HPDE6-E6E7 (cell line): ENCODE data around the gene SLC25A26.

Source experiments
- DNase-seq: peaks from one replicate; pipeline ENCODE4 v3.0.0; 2011; ENCODE audit warnings: missing footprints; ENCODE audit errors: extremely low spot score

The SLC25A26 gene

GRCh38 chr3:66371432-66371831 lies 150.6 kb downstream of the SLC25A26 start:
- no peak for DNase-seq

DNA sequence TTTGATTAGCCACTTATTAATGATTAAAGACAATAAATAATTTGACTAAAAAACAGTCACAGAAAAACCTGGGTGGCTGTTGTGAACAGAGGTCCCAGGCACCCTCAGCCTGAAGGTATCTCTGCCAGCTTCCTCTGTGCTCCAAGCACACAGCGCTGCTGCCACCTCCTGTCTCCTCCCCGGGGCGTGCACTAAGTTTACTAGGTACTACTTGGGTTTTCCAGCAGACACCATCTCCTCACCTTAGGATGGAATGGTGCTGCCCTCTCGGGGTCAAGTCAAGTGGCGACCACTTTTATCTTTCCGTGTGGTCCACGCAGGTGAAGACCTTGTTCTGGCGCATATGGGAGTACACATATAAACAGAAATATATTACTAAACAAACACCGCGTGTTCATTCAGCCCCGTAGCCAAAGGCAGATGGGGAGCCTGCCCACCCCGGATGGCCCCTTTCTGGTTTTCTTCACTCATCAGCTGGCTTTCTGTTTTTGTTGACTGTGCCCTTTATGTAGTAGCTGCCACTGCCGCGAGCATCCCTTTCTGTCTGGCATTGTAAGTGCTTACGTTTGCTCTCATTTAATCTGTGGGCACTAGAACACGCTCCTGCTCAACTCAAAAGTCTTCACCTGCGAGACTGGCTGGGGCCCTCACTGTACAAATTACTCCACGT lies 152.0 kb downstream of the SLC25A26 start:
- DNase-seq = no peak

GRCh38 chr3:66376568-66376967 lies 155.8 kb downstream of the SLC25A26 start:
- no peak for DNase-seq

GRCh38 chr3:66377800-66378199 lies 157.0 kb downstream of the SLC25A26 start:
- no peak for DNase-seq

DNA sequence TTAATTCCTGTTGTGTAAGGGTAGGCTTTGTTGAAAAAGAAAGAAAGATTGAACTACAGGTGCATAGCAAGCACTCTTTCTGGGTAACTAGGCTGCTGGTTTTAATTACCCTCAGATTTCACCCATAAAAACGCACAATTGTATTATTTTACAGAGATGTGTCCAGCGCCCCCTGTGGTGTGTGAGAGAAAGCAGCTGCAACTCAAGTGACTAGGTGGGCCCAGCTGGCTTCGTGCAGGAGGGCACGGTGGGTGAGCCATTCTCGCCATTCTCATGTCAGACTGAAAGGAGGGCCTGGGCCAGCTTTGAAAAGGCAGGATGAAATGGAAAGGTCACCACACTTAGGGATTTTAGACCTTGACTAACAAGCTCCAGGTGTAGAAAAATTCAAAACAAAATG lies 157.5 kb downstream of the SLC25A26 start:
- no peak for DNase-seq

- no peak for DNase-seq
Measured at GRCh38 chr3:66379565-66379964, 158.8 kb downstream of the SLC25A26 start.

- no peak for DNase-seq
Measured at GRCh38 chr3:66380200-66380932, 159.6 kb downstream of the SLC25A26 start.

DNA sequence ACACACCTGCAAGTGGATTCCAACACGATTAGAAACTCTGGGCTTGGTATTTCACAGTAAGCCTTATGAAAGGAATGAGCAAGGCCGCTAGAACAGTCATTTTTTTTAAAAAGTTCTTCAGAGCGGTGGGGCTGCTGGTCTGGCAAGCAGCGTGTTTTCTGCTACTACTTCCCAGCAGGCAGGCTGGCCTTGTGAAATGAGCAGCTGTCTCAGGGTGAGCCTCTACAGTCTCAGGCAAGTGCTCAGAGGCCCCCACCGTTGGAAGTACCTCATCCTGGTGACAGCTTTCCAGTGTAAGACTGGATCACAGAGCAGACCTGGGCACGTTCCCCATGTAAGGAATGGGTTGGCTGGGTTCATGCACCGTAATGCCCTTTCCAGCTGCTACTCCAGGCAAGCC lies 160.8 kb downstream of the SLC25A26 start:
- no peak for DNase-seq

DNA sequence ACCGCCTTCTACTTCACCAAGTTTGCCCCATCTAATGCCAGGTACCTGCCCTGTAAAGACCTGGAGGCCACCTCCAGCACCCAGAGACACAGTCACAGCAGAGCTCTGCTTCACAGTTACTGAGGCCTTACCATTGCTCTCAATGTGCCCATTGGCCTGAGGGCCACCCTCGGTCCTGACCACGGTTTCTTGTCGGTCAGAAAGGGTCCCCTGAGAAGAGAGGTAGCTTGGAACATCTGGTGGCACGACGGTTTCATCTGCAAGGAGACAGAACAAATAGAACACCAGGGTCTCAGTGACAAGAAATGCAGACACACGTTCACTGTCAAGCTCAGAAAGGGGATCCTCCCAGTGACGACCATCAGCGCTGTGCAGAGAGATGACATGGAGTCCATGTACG lies 161.3 kb downstream of the SLC25A26 start:
- no peak for DNase-seq

- DNase-seq = no peak
Measured at GRCh38 chr3:66383023-66383422, 162.2 kb downstream of the SLC25A26 start.

- DNase-seq = no peak
Measured at GRCh38 chr3:66383998-66384745, 163.4 kb downstream of the SLC25A26 start.

GRCh38 chr3:66385066-66385465 lies 164.3 kb downstream of the SLC25A26 start:
- DNase-seq = no peak

DNA sequence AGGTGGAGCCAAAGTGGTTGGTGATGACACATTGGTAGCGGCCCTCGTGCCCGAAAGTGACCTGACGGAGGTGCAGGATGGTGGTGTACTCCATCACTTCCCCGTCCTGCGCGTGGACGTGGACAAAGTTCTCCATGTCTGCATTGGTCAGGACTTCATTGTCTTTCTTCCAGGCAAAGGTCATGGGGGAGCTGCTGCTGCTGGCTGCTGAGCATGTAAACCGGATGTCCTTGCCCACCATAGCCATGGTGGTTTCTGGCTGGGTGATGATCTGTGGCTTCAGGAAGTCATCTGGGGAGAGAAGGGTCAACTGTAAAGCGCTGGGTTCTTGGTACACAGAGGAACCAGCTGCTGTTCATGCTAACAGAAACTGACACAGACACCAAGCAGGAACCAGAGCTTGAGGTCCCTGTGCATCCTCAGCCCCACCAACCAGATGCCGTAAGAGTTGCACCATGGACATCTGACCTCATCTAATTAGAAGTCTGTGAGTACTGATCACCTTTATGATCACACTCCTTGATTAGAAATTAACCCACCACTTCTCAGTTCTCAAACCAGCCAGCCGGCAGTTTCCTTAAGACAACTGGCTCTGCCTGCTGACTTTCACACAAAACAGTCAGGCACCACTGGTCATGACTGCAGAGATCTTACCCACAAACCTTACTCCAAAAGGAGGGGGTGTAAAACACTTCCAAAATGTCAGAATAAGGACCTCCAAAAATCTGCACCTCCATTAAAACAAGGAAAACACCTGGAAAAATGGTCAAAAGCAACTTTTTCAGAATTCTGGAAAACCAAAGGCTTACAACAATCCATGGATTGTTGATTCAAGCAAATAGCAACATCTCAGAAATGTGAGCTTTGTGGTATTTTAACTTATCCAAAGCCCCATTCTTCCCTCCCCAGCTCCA lies 165.5 kb downstream of the SLC25A26 start:
- DNase-seq = no peak

- no peak for DNase-seq
Measured at GRCh38 chr3:66386925-66387650, 166.3 kb downstream of the SLC25A26 start.

- DNase-seq = no peak
Measured at GRCh38 chr3:66390013-66390412, 169.2 kb downstream of the SLC25A26 start.

- no peak for DNase-seq
Measured at GRCh38 chr3:66392512-66392911, 171.7 kb downstream of the SLC25A26 start.

- DNase-seq = no peak
Measured at GRCh38 chr3:66392966-66393332, 172.1 kb downstream of the SLC25A26 start.

DNA sequence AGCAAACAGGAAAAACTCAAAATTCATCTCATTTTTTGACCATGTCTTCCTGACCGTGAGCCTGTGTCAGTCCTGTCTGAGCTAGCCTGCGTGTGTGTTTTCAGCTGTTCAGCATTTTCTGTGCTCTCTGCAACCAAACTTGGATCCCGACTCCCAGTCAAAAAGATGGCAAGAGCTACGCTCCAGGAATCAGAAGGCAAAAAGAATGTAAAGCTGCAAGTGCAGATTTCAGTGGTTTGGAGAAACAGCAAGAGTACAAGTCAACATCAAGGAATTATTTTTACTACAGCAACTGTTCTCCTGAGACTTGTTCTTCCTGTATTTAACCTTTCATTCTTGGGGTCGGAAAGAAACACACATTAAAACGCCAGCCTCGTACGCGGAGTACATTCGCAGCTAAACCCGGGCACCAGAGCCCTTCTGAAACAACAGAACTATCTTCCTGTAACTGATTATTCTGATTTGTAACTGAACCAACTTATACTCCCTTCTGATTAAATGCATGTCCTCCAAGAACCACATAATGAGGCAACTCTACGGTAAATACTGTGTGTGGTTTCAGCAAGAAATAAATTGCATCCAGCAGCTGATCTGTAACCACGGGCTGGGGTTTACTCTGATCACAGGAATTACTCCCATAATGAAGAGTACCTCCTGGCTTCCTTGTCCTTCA lies 172.7 kb downstream of the SLC25A26 start:
- no peak for DNase-seq

GRCh38 chr3:66394019-66394752 lies 173.4 kb downstream of the SLC25A26 start:
- no peak for DNase-seq

- DNase-seq = no peak
Measured at GRCh38 chr3:66394753-66395249, 174.0 kb downstream of the SLC25A26 start.
